GM19463 (cell line): ENCODE measurements around the gene NEUROD4.
"Not testable (repeated sequence)": the region's sequence is repeated elsewhere in the genome, so short reads cannot be mapped to it uniquely, and the experiment has no call there.

Experiments
- ATAC-seq: cut with Tn5 transposase; IDR thresholded peaks from one replicate; pipeline ENCODE4 v1.9.1; 2021; ENCODE audit warnings: mild to moderate bottlenecking, moderate library complexity; ENCODE audit not compliant: unreplicated experiment

Gene NEUROD4

GRCh38 chr12:55019784-55020183 lies at the start of gene NEUROD4:
Gene NEUROD4 (plus strand): TSS chr12:55019974. CDS start chr12:55026440, 6,466 bp downstream.
- no peak for ATAC-seq

DNA sequence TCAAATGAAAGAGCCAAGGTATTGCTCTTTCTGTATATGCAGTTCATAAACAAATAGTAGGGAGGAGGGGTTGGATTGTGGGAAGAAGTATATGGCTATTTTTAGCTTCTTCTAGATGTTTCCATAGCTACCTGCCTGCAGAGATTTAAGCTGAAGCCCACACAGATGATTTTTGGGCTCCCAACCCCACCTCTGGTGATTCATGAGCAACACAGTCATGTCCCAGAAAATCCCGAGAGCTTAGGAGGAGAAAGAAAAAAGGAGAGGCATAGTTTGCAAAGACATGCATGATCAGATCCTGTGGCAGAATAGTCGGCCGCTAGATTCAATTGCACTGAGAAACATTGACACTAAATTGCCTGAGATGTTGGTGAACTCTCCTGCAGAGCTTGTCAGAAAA lies 49.0 kb upstream of the NEUROD4 start:
- ATAC-seq = no peak

GRCh38 chr12:54973556-54973955 lies 46.2 kb upstream of the NEUROD4 start:
- no peak for ATAC-seq

- ATAC-seq = no peak
Measured at GRCh38 chr12:54974279-54974678, 45.5 kb upstream of the NEUROD4 start.

DNA sequence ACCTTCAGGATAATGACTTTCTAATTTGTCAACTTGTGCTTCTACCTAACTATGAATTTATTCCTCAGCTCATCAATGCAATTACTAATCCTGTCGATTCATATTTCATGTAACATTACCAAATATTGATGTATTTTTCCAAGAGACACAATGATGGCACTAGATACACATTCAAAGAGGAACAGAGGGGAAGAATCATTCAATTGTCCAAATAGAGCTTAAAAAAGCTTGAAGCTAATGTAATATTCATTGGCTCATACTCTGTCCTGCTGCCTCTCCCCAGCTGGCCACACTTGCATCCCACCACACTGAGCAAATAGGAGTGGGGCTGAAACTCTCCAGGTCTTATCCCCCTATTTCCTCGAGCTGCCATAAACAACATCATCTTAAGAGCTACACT lies 44.5 kb upstream of the NEUROD4 start:
- ATAC-seq = no peak

DNA sequence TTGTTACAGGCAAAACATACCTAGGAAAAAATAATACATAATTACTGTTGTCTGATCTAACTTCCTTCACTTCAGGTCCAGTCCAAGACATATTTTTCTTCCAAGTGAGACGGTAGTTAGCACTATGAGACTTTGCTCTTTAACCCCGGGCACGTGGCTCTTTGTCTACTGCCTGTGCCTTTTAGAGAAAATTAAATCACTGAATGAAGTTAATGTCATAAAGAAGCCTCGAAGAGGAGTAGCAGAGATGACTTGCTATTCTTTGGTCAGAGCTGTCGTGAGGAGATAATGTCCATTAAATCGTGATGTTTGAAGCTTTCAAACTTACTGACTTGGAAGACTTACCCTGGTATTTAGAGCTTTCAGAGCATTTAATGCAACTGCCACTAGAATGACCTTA lies 43.9 kb upstream of the NEUROD4 start:
- no peak for ATAC-seq

GRCh38 chr12:54977155-54977554 lies 42.6 kb upstream of the NEUROD4 start:
- no peak for ATAC-seq

GRCh38 chr12:54977857-54978256 lies 41.9 kb upstream of the NEUROD4 start:
- no peak for ATAC-seq

GRCh38 chr12:54980341-54980740 lies 39.4 kb upstream of the NEUROD4 start:
- ATAC-seq = no peak

DNA sequence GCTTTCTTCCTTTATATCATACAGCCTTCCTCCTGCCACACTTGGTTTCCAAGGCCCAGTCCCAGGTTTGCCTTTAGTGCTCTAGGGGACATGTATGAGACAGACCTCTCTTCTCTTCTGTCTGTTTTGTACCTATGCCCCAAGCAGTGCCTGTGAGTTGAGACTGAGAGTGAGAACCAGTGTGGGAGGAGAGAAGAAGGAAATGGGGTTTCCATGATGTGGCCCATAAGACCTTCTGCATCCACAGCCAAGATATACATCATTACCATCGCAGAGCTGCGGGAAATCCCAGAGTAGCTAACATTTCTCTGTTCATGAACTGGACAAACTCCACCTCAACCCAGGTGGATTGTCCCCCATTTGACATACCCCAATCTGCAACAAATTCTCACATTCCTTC lies 38.0 kb upstream of the NEUROD4 start:
- ATAC-seq = no peak

GRCh38 chr12:54983536-54984101 lies 36.2 kb upstream of the NEUROD4 start:
- no peak for ATAC-seq

DNA sequence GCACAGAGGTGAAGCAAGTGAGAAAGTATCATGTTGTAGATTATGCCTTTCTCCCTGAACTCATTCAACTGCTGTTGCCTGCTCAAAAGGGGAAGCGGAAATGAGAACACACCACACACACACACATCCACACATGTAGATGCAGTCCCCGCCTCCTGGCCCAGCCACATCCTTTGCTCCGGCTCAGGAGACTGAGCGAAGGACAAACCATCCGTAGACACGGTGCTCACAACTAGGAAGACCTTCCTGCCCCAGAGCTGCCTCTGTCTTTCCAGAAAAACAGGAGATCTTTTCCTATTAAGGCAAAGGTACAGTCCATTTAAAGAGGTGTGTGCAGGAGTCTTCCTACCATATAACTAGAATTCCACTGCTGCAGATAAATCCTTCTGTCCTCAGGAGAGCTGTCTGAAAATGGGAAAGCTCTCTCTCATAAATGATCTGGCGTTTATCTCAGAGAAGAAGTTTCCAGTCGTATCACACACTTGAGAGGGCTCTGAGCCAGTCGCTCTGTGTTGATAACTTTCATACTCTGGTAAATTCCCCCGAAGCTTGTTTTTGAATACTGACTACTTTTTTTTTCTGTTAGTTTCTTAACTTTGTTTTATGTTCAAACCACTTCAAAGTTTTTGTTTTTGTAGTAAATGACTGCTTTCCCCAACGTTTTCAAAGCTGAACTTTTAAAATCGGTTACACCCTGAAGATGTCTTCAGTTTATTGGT lies 35.0 kb upstream of the NEUROD4 start, which contains the start of gene TESPA1:
TESPA1 (minus strand) TSS at position 105 of the 719 bp plus-strand sequence. CDS start 10,200 bp downstream, outside the sequence.
- peak; percentile 92 for ATAC-seq

GRCh38 chr12:54986773-54987172 lies 33.0 kb upstream of the NEUROD4 start:
- ATAC-seq = not testable (repeated sequence)

GRCh38 chr12:54987611-54988231 lies 32.1 kb upstream of the NEUROD4 start:
- ATAC-seq = no peak

DNA sequence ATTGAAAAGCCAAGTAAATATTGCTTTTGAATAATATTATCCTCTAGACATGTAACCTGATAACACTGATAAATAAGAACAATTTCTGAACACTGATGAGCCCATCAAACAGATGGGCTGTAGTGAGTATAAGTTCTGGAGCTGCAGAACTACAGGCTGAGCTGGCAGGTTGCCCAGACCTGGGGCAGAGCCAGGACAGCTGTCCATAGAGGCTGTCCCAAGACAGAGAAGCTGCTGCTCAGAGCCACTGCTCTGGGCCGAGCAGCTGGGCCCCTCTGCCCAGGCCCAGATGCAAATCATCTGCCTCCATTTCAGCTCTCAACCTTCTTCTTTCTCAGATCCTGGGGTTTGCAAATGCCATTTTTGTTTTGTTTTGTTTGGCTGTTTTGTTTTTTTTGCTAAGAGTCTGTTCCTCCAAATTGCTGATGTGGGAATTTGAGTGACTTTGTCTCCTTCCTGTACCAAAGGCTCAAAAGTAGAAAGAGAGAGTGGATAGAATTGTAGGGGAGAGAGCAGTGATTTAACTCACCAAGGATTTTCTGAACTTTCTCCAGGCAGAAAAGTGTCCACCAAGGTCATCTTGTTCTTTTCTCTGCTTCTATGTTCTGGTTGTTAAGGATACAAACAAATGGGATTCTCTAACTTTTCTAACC lies 31.2 kb upstream of the NEUROD4 start:
- peak; percentile 22 for ATAC-seq

DNA sequence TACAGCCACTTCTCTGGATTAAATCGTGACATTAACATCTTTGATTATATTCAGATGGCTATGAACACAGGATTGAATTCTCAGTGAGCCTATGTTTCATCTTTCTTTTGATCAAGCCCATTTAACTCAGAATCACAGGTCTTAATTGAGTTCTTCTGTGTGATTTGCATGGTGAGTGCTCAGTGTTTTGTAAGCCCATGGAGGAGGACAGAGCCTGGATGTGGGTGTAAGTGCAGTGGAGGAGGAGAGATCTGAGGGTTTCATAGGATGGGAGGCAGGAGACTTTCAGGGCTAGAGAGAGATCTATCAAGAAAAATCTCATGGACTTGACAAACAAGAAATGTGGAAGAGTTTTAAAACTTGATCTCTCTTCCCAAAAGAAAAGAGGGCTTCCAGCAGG lies 29.9 kb upstream of the NEUROD4 start:
- ATAC-seq = no peak

DNA sequence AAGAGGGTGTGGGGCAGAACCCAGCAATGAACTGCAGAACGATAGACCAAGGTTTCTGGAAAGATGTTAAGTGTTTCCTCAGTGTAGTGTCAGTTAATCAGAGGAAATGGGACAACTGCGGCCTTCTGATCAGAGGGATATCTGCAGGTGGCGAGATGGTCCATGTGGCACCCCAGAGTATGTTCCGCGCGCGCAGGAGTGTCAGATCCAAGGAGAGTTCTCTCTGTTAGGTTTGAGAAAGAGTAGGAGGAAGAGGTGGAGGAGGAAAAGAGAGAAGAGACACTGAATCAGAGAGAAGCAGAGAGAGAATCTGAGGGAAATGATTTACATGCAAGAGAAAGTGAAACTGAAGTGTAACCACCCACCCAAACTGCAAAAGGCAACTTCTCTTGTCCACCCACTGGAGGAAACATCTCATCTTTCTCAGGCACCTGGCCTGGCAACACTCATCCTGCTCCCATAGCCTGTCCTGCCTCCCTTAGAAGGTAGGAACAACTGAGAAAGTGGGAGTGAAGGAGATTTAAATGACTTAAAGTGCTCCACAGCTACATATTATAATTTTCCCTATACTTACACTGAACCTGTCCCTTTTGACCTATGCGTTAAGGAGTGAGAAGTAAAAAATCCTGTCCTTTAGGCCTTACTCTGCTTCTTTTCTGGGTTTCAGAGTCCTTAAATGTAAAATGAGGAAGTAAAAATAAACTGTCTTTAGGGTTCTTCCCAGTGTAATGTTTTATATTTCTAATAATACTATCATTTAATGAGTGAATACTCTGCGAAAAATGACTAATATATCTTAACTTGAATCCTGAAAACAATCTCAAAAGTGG lies 28.4 kb upstream of the NEUROD4 start:
- peak; percentile 71 for ATAC-seq

DNA sequence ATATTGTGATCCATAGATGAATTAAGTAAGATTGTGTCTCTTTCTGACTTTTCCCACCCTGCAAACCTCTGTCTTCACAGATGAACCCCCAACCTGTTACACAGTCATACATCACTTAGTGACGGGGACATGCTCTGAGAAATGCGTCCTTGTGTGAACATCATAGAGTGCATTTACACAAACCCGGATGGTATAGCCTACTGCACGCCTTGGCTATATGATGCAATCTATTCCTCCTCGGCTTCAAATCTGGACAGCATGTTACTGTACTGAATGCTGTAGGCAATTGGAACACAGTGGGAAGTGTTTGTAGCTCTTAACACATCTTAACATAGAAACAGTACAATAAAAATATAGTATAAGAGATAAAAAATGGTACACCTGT lies 27.8 kb upstream of the NEUROD4 start:
- ATAC-seq = peak; percentile 41

GRCh38 chr12:54993181-54993835 lies 26.5 kb upstream of the NEUROD4 start:
- ATAC-seq = peak; percentile 32

GRCh38 chr12:54996205-54996604 lies 23.6 kb upstream of the NEUROD4 start:
- no peak for ATAC-seq
